Activated CD8-positive, alpha-beta memory T cell treated with anti-CD3 and anti-CD28 coated beads for 36 hours (primary cell): ENCODE results near the gene SLC19A2. TPM values are rescaled to one million over a fixed set of nuclear protein-coding genes. Genes with fewer than 3 reads are reported as not detected.
"Not testable (repeated sequence)": the region's sequence is repeated elsewhere in the genome, so short reads cannot be mapped to it uniquely, and the experiment has no call there.

Experiments
- CTCF ChIA-PET: fragments of 350-600 bp; sonication (Branson Sonifier 250); formaldehyde crosslinking; loops from one replicate; lab custom pipeline; 2021; ENCODE audit warnings: antibody characterized with exemption; lab: Charles Lee
- POLR2A ChIA-PET: fragments of 350-600 bp; sonication (Branson Sonifier 250); formaldehyde crosslinking; loops from one replicate; lab custom pipeline; 2021; ENCODE audit warnings: antibody characterized with exemption; lab: Charles Lee
- total RNA-seq, 2 experiments: library from RNA; stranded (reverse); gene quantifications; one replicate each; pipeline ENCODE4 v1.2.3, GENCODE V29; 2021

SLC19A2 gene
- total RNA-seq: 10 to 100 TPM; 11.6 to 11.7 TPM

GRCh38 chr1:169485431-169486280 lies at the start of gene SLC19A2:
SLC19A2 (minus strand) TSS chr1:169485944; CDS start chr1:169485766, 178 bp downstream.
- CTCF ChIA-PET: interaction anchor here (1.5 kb wide), 1 partner anchor 29 kb away, joined by 4 read pairs; no protein-coding TSS in a partner anchor
- POLR2A ChIA-PET: interaction anchor here (1.6 kb wide), 1 partner anchor 24 kb away, joined by 5 read pairs; no protein-coding TSS in a partner anchor

GRCh38 chr1:169534653-169535052 lies 48.9 kb upstream of the SLC19A2 start:
- CTCF ChIA-PET: no interaction called here

GRCh38 chr1:169533528-169534190 lies 47.9 kb upstream of the SLC19A2 start:
- CTCF ChIA-PET, POLR2A ChIA-PET: not testable (repeated sequence)

More at GRCh38 chr1:169534653-169535052, 48.9 kb upstream of the SLC19A2 start:
- POLR2A ChIA-PET: no interaction called here

- ChIA-PET POLR2A (no interaction called here), CTCF (no interaction called here)
Observed at GRCh38 chr1:169530448-169530847, 44.7 kb upstream of the SLC19A2 start.

- POLR2A ChIA-PET: no interaction called here
- CTCF ChIA-PET: no interaction called here
Observed at GRCh38 chr1:169529068-169529642, 43.4 kb upstream of the SLC19A2 start.

- POLR2A ChIA-PET: no interaction called here
Observed at GRCh38 chr1:169528215-169529067, 42.7 kb upstream of the SLC19A2 start.

GRCh38 chr1:169527451-169528214 lies 41.9 kb upstream of the SLC19A2 start:
- ChIA-PET CTCF (no interaction called here), POLR2A (no interaction called here)

More at GRCh38 chr1:169528215-169529067, 42.7 kb upstream of the SLC19A2 start:
- CTCF ChIA-PET: no interaction called here

- POLR2A ChIA-PET: no interaction called here
Observed at GRCh38 chr1:169527001-169527400, 41.3 kb upstream of the SLC19A2 start.

GRCh38 chr1:169526120-169526832 lies 40.5 kb upstream of the SLC19A2 start:
- ChIA-PET CTCF (no interaction called here), POLR2A (no interaction called here)

More at GRCh38 chr1:169527001-169527400, 41.3 kb upstream of the SLC19A2 start:
- CTCF ChIA-PET: no interaction called here

- POLR2A ChIA-PET: no interaction called here
- CTCF ChIA-PET: no interaction called here
Observed at GRCh38 chr1:169525391-169525790, 39.6 kb upstream of the SLC19A2 start.

- POLR2A ChIA-PET: no interaction called here
- CTCF ChIA-PET: no interaction called here
Observed at GRCh38 chr1:169523904-169524303, 38.2 kb upstream of the SLC19A2 start.

- ChIA-PET CTCF (interaction anchor here (0.7 kb wide), 1 partner anchor 10 kb away, joined by 4 read pairs; no protein-coding TSS in a partner anchor), POLR2A (no interaction called here)
Observed at GRCh38 chr1:169521226-169521625, 35.5 kb upstream of the SLC19A2 start.

GRCh38 chr1:169517558-169518186 lies 31.9 kb upstream of the SLC19A2 start:
- ChIA-PET CTCF (no interaction called here), POLR2A (no interaction called here)

- ChIA-PET POLR2A (no interaction called here), CTCF (interaction anchor here (1.9 kb wide), 1 partner anchor 30 kb away, joined by 4 read pairs; the partner anchor contains the start of gene SLC19A2)
Observed at GRCh38 chr1:169515641-169516040, 29.9 kb upstream of the SLC19A2 start.

GRCh38 chr1:169514566-169515270 lies 29.0 kb upstream of the SLC19A2 start:
- POLR2A ChIA-PET: no interaction called here
- CTCF ChIA-PET: interaction anchor here (1.9 kb wide), 1 partner anchor 29 kb away, joined by 4 read pairs; the partner anchor contains the start of gene SLC19A2

GRCh38 chr1:169513208-169513607 lies 27.5 kb upstream of the SLC19A2 start:
- POLR2A ChIA-PET: no interaction called here
- CTCF ChIA-PET: interaction anchor here (0.6 kb wide), 1 partner anchor 139 kb away, joined by 3 read pairs; no protein-coding TSS in a partner anchor
